Stimulated activated naive CD4-positive, alpha-beta T cell (primary cell): ENCODE data around the gene IGF1R.

ENCODE experiments used
- DNase-seq, 6 experiments: peaks; one replicate each; lab custom pipeline; 2025; lab: John Stamatoyannopoulos, UW

IGF1R gene

GRCh38 chr15:98796685-98797357, 148.5 kb downstream of the IGF1R start:
- DNase-seq: no peak

GRCh38 chr15:98798375-98798893, 150.1 kb downstream of the IGF1R start:
- DNase-seq: no peak

GRCh38 chr15:98799461-98800390, 151.4 kb downstream of the IGF1R start:
- no peak for DNase-seq

- DNase-seq: no peak
Observed at GRCh38 chr15:98800437-98801233, 152.3 kb downstream of the IGF1R start.

DNA sequence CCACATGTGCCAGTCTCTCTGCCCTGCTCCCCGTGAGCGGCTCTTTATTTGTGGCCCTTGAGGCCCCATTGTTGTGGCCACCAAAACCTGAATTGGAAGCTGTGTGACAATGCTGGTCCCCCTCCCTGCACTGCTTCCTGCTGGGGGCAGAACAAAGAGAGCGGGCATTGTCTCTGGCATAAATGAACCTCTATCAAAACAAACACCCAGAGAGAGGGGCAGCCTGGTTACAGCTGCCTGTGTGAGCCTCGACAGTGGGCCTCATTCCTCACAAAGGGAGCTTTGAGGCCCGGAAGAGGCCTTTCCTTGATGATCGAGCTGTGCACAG, 152.9 kb downstream of the IGF1R start:
- DNase-seq: peak in 3 of 6 experiments; percentile 3 to 29 (median 13)

GRCh38 chr15:98802187-98802586, 153.8 kb downstream of the IGF1R start:
- DNase-seq: no peak

DNA sequence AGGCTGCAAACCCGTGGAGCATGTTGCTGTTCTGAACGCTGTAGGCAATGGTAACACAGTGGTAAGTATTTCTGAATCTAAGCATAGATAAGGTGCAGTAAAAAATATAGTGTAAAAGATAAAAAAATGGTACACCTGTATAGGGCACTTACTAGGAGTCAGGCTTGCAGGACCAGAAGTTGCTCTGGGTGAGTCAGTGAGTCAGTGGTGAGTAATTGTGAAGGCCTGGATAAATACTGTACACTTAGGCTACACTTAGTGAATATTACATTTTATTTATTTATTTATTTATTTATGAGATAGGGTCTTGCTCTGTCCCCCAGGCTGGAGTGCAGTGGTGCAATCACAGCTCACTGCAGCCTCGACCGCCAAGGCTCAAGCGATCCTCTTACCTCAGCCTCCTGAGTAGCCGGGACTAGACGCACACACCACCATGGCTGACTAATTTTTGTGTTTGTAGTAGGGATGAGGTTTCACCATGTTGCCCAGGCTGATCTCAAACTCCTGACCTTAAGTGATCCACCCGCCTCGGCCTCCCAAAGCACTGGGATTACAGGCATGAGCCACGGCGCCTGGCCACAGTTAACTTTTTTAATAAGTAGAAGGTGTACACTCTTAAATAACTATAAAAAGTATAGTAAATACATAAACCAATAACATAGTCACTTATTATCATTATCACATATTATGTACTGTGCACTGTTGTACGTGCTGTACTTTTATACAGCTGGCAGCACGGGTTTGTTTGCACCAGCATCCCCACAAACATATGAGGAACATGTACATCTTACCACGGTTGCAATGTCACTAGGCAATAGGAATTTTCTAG, 155.1 kb downstream of the IGF1R start:
- DNase-seq: no peak

- no peak for DNase-seq
Observed at GRCh38 chr15:98804057-98804380, 155.7 kb downstream of the IGF1R start.

GRCh38 chr15:98805434-98806274, 157.3 kb downstream of the IGF1R start:
- DNase-seq: no peak

GRCh38 chr15:98806275-98806895, 158.0 kb downstream of the IGF1R start:
- no peak for DNase-seq

- no peak for DNase-seq
Observed at GRCh38 chr15:98807262-98807661, 158.9 kb downstream of the IGF1R start.

DNA sequence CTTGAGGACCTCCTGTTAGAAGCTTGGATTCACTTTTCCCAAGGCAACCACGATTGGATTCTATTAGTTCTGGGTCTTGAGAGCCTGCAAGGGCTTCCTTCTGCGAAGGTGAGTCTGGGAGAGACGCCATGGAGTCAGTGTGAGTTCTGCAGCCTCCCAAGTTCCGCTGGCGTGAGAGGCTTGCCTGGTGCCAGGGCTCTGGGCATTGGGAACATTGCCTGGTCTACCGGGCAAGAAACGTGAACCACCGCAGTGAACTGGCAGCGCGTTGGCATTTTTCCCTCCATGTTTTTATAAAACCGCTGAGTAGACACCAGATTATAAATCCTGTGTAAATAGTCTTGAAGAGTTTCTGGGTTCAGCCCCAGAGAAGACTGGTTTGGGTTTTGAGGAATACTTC, 160.9 kb downstream of the IGF1R start:
- DNase-seq: no peak

DNA sequence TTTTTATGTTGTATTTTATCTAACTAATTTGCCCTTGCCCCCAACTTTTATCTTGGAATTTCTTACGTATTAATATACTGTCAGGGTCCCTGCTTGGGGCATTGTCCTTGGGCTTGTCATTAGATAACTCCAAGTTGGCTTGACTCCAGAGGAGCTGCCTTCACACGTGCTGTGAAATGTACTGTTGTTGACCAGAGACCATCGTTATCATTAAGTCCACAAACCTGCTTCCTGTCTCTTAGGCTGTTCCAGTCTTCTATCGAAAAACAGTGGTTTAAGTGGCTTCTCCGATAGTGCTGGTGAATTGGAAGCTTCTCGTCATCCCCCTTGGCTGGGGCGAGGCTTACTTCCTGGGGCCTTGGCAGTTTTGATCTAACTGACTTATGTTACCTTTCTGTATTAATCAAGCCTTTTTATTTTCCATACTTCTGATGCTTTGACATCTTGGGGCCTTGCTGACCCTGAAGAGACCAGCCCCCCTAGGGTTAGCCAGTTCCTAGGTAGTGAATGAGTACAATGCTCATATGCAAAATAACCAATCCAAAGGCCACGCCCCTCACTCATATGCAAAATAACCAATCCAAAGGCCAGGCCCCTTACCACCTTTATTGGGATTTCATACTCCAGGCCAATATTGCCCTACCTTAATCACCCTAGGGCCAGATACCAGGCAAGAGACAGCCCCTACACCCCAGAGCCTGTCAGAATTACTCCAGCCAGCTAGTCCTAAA, 164.5 kb downstream of the IGF1R start:
- DNase-seq: no peak

DNA sequence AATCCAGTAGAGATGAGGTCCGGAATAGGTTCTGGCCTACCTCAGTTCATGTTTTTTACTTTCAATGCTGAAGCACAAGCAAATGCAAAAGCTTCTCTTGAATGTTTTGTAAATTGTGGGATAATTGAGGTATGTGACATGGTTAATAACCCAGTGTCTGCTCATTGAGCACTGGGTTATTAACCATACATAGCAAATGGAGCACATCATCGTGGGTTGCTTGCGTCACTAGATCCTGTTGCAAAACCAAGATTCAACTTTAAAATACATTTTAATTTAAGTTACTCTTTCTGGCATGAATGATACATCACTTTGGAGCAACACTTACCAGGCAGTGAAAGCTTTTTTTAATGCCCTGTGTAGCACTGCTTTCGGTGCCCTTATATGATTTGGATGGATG, 165.6 kb downstream of the IGF1R start:
- no peak for DNase-seq

- no peak for DNase-seq
Observed at GRCh38 chr15:98815207-98815606, 166.9 kb downstream of the IGF1R start.

GRCh38 chr15:98817745-98818144, 169.4 kb downstream of the IGF1R start:
- DNase-seq: no peak

DNA sequence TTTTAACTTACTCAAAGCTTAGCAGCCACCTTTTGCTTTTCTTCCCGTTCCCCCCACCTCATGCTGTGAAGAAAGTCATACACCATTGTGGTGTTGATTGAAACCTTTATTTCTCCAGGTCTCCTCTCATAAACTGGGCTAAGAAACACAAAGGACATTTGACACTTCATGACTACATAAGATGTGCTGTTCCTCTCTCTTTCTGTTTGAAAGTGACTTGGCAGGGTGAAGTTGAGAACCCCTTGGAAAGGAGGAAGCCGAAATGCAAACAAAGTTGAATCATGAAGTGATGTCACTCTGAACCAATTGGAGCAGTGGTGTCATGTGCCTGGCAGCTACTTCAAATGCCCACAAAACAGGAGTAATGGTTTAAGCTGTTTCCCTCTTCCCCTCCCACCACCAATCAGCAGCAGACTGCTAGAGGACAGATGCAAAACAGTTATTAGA, 174.7 kb downstream of the IGF1R start:
- DNase-seq: no peak

DNA sequence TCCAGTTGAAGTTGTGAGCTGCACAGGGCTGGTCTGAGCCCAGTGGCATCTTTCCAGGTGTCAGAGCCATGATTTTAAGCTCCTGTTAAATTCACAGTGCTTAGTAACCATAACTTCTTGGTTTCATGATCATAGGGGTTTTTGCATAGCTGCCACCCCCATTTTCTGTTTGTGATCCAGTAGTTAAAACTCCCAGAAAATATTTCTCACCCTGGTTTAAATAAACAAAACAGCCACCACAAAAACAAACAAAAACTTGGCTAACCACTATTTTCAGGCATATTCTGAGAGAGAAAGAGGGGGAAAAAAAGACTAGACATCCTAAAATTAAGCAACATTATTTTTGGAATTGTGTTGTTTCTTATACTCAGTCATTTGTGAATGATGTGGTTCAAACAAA, 175.3 kb downstream of the IGF1R start:
- DNase-seq: no peak

DNA sequence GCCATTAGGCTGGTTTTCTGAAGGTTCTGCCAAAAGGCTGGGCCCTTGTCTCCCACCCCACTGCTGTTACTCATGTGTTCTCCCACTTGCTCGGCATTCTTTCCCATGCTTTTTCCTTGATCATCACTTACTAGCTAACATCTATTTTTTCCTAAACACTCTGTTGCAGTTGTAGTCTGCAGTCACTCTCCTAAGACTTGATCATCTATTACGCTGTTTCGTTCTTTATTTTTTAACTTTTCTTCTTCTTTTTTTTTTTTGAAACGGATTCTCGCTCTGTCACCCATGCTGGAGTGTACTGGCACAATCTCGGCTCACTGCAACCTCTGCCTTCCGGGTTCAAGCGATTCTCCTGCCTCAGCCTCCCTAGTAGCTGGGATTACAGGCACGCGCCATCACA, 176.3 kb downstream of the IGF1R start:
- no peak for DNase-seq
